ENCODE results near the gene MYBPH. TPM values are rescaled to one million over a fixed set of nuclear protein-coding genes. Genes with fewer than 3 reads are reported as not detected.

The MYBPH gene
- total and polyA plus RNA-seq, 10 donors, result 0.09 to 2.7 (median 0.32) TPM; not detected in 3

- no peaks in the 10 kb centered on the region for H3K36me3 ChIP-seq
- peaks cover 0 to 34% (median 16%) of the 10 kb centered on the region in 6 donors for H3K4me1 ChIP-seq
- intact Hi-C loops (cut with DNase I; ENCODE audit: low total_unique reads), result no loop called here
- DNase-seq, result no peak
- WGBS, 5 donors, result 42 to 61% (median 50%) methylated on average over 7 of the region's 7 CpGs
- peaks cover 0 to 43% (median 0%) of the 10 kb centered on the region in 7 donors for H3K27me3 ChIP-seq (replicated peaks in 1 of 7)
- H3K27ac ChIP-seq, result no peak overlapping the region
- no peak overlapping the region for H3K4me3 ChIP-seq
- TF ChIP-seq POLR2A (IDR thresholded peaks at IDR 0.05), result no peak
- TF ChIP-seq POLR2AphosphoS5 (IDR thresholded peaks at IDR 0.05), result no peak
- no peak for TF ChIP-seq CTCF (IDR thresholded peaks at IDR 0.05 in 8 of 11, conservative IDR thresholded peaks at IDR 0.05 in 3 of 11)
- no peaks in the 10 kb centered on the region for H3K9me3 ChIP-seq
These were observed 26.3 kb downstream of the MYBPH start for GRCh38 chr1:203149188-203149840.

- intact Hi-C loops (cut with DNase I; ENCODE audit: low total_unique reads), result no loop called here
- Histone ChIP-seq H3K27ac (no peak overlapping the region), H3K9me3 (no peaks in the 10 kb centered on the region), H3K4me1 (peaks cover 0 to 28% (median 8%) of the 10 kb centered on the region in 6 donors), H3K4me3 (no peak overlapping the region), H3K36me3 (no peaks in the 10 kb centered on the region), H3K27me3 (replicated peaks in 1 of 7) (peaks cover 0 to 36% (median 0%) of the 10 kb centered on the region in 7 donors)
- DNase-seq, result no peak
- TF ChIP-seq CTCF (IDR thresholded peaks at IDR 0.05 in 8 of 11, conservative IDR thresholded peaks at IDR 0.05 in 3 of 11), result no peak
- TF ChIP-seq POLR2AphosphoS5 (IDR thresholded peaks at IDR 0.05), result no peak
- no peak for TF ChIP-seq POLR2A (IDR thresholded peaks at IDR 0.05)
- 79 to 90% (median 85%) methylated on average over 11 to 12 of the region's 12 CpGs for WGBS, 5 donors
These were observed 27.0 kb downstream of the MYBPH start for GRCh38 chr1:203148579-203148978.

- Histone ChIP-seq H3K27me3 (replicated peaks in 1 of 7) (peaks cover 0 to 32% (median 0%) of the 10 kb centered on the region in 7 donors), H3K36me3 (no peaks in the 10 kb centered on the region), H3K9me3 (peaks cover 0 to 3% (median 0%) of the 10 kb centered on the region in 8 donors), H3K27ac (no peak overlapping the region), H3K4me1 (peaks cover 0 to 23% (median 5%) of the 10 kb centered on the region in 6 donors), H3K4me3 (no peak overlapping the region)
- intact Hi-C loops (cut with DNase I; ENCODE audit: low total_unique reads), result no loop called here
- TF ChIP-seq CTCF (IDR thresholded peaks at IDR 0.05 in 8 of 11, conservative IDR thresholded peaks at IDR 0.05 in 3 of 11) (no peak), POLR2A (IDR thresholded peaks at IDR 0.05) (no peak), POLR2AphosphoS5 (IDR thresholded peaks at IDR 0.05) (no peak)
- DNase-seq, result no peak
- WGBS, 5 donors, result 84 to 96% (median 92%) methylated on average over 5 of the region's 5 CpGs
These were observed 27.5 kb downstream of the MYBPH start for GRCh38 chr1:203148127-203148526.

GRCh38 chr1:203147376-203147775, 28.2 kb downstream of the MYBPH start:
- WGBS, 5 donors, result 78 to 88% (median 82%) methylated on average over 5 of the region's 5 CpGs
- intact Hi-C loops (cut with DNase I; ENCODE audit: low total_unique reads), result no loop called here
- Histone ChIP-seq H3K9me3 (peaks cover 0 to 6% (median 0%) of the 10 kb centered on the region in 8 donors), H3K36me3 (no peaks in the 10 kb centered on the region), H3K27me3 (replicated peaks in 1 of 7) (peaks cover 0 to 29% (median 0%) of the 10 kb centered on the region in 7 donors), H3K27ac (no peak overlapping the region), H3K4me3 (no peak overlapping the region), H3K4me1 (peaks cover 0 to 17% (median 3%) of the 10 kb centered on the region in 6 donors)
- TF ChIP-seq POLR2AphosphoS5 (IDR thresholded peaks at IDR 0.05) (no peak), POLR2A (IDR thresholded peaks at IDR 0.05) (no peak), CTCF (IDR thresholded peaks at IDR 0.05 in 8 of 11, conservative IDR thresholded peaks at IDR 0.05 in 3 of 11) (no peak)
- no peak for DNase-seq
